GM12878 (cell line): Measurements from ENCODE around the gene ITCH. TPM values are rescaled to one million over a fixed set of nuclear protein-coding genes. Genes with fewer than 3 reads are reported as not detected.

Experiments
- ATAC-seq: fragments of 200-7000 bp; cut with Tn5 transposase; 3 replicates; pipeline ENCODE4 v1.9.1; 2020; ENCODE audit warnings: mild to moderate bottlenecking, moderate library complexity
- BruUV-seq: library from RNA; stranded (reverse); fragments of 400-500 nt; replicated peaks from 2 replicates; lab custom pipeline; 2021; lab: Mats Ljungman, UMichigan
- CTCF ChIA-PET: fragments of 300-600 bp; sonication (Branson Sonifier 250); formaldehyde crosslinking; extraction: SDS; loops from one replicate; lab custom pipeline; 2021; ENCODE audit warnings: inconsistent platforms; lab: Yijun Ruan, JAX
- POLR2A ChIA-PET: fragments of 350-600 bp; formaldehyde crosslinking; extraction: SDS; loops from one replicate; lab custom pipeline; 2021; ENCODE audit warnings: inconsistent platforms; lab: Charles Lee
- RAD21 ChIA-PET: fragments of 300-600 bp; sonication (Branson Sonifier 250); formaldehyde crosslinking; loops from one replicate; lab custom pipeline; 2023; ENCODE audit warnings: antibody characterized with exemption; ENCODE audit not compliant: unreplicated experiment; lab: Charles Lee
- SMC1A ChIA-PET: fragments of 300-600 bp; sonication (Branson Sonifier 250); formaldehyde crosslinking; loops from one replicate; lab custom pipeline; 2023; ENCODE audit not compliant: unreplicated experiment, uncharacterized antibody; lab: Charles Lee
- DNase-seq: peaks from one replicate; pipeline ENCODE4 v3.0.0-alpha.2; 2011; ENCODE audit warnings: low read depth, low spot score
- FAIRE-seq: peaks from 3 replicates; lab custom pipeline; 2011; peaks lifted over from hg19 to GRCh38; lab: Jason Lieb, UNC
- H2AFZ ChIP-seq: 2 replicates; pipeline ENCODE4 v1.6.0; 2011; ENCODE audit warnings: low read depth, low read length, control low read depth; ENCODE audit not compliant: control insufficient read depth
- H3K27ac ChIP-seq: 2 replicates; pipeline ENCODE4 v1.5.1; 2011; ENCODE audit warnings: control low read depth; ENCODE audit not compliant: control insufficient read depth, insufficient read depth
- H3K27me3 ChIP-seq, 2 experiments: replicated peaks in 1 of 2; 2 replicates each; pipeline versions ENCODE4 v1.6.0 to v1.6.1; 2011; ENCODE audit warnings: low read length in 1 of 2; ENCODE audit not compliant: control insufficient read depth in 2 of 2, insufficient read depth in 2 of 2
- H3K36me3 ChIP-seq, 2 experiments: 2 replicates each; pipeline ENCODE4 v1.5.1; 2011; ENCODE audit warnings: low read length in 1 of 2; ENCODE audit not compliant: control insufficient read depth in 2 of 2, insufficient read depth in 2 of 2
- H3K4me1 ChIP-seq: 2 replicates; pipeline ENCODE4 v1.6.1; 2011; ENCODE audit warnings: mild to moderate bottlenecking, low read length, moderate library complexity, mixed read lengths; ENCODE audit not compliant: control insufficient read depth, insufficient read depth
- H3K4me2 ChIP-seq: 2 replicates; pipeline ENCODE4 v1.6.0; 2011; ENCODE audit warnings: control low read depth; ENCODE audit not compliant: control insufficient read depth, insufficient read depth
- H3K4me3 ChIP-seq: fragments of 200-600 bp; sonication (generic); 2 replicates; pipeline ENCODE4 v1.5.1; 2016
- H3K79me2 ChIP-seq: 2 replicates; pipeline ENCODE4 v1.6.0; 2011; ENCODE audit warnings: low read length; ENCODE audit not compliant: control insufficient read depth, insufficient read depth
- H3K9ac ChIP-seq: 2 replicates; pipeline ENCODE4 v1.8.0; 2011; ENCODE audit warnings: low read length, control low read depth, mixed read lengths; ENCODE audit not compliant: control insufficient read depth, insufficient read depth
- H3K9me3 ChIP-seq: replicated peaks from 3 replicates; pipeline ENCODE4 v1.5.1; 2011; ENCODE audit warnings: mild to moderate bottlenecking, low read length; ENCODE audit not compliant: control insufficient read depth, insufficient read depth
- H4K20me1 ChIP-seq: 2 replicates; pipeline ENCODE4 v1.6.0; 2011; ENCODE audit not compliant: control insufficient read depth, insufficient read depth
- WGBS: methylation state at CpG from one replicate; pipeline ENCODE4 v1.1.6; 2016; ENCODE audit warnings: low lambda C conversion rate; ENCODE audit not compliant: insufficient replicate concordance, insufficient coverage; ENCODE audit errors: missing lambda C conversion rate; 5-methylcytosine and 5-hydroxymethylcytosine counted together
- in situ Hi-C: fragments of 300-500 bp; cut with MboI; formaldehyde crosslinking; loops from 9 replicates; pipeline ENCODE4 v1.14.3; 2018; ENCODE audit warnings: mixed read lengths
- intact Hi-C: fragments of 100-400 bp; cut with micrococcal nuclease; formaldehyde crosslinking; loops from one replicate; pipeline ENCODE4 v1.14.2; 2022; ENCODE audit not compliant: unreplicated experiment
- polyA plus RNA-seq, 11 experiments: library from polyadenylated mRNA; depleted of rRNA in 4 of 11; unstranded in 6 of 11; stranded (reverse) in 5 of 11; fragments of >200 nt; fragmentation: Nextera tagmentation in 4 of 11; fragmentation: Illumina TruSeq in 1 of 11; extraction: Ambion mirVana in 4 of 11; extraction: Trizol in 1 of 11; gene quantifications; 1 replicate in 1 of 11; 2 replicates in 10 of 11; pipeline versions ENCODE4 v1.2.1 to v1.2.3, GENCODE V29; 2011 to 2016; ENCODE audit warnings: inconsistent platforms in 2 of 11, missing spikeins in 2 of 11, low read depth in 1 of 11
- total RNA-seq, 4 experiments: library from RNA; depleted of rRNA in 3 of 4; stranded (reverse); fragments of >200 nt in 3 of 4; fragmentation: Illumina TruSeq in 1 of 4; extraction: Trizol in 1 of 4; gene quantifications; 2 replicates each; pipeline versions ENCODE4 v1.2.1 to v1.2.3, GENCODE V29; 2013 to 2021
- TF ChIP-seq, protein P1 (sequence below), 3 experiments: IDR thresholded peaks in 2 of 3; conservative IDR thresholded peaks in 1 of 3; 2 replicates each; pipeline ENCODE4 v1.5.1; 2011; ENCODE audit warnings: low read depth in 3 of 3, low read length in 3 of 3, mild to moderate bottlenecking in 3 of 3, control low read depth in 2 of 3, moderate library complexity in 2 of 3, inconsistent platforms in 1 of 3, mixed read lengths in 1 of 3; ENCODE audit not compliant: control insufficient read depth in 2 of 3, insufficient read depth in 1 of 3; ENCODE audit errors: extremely low read depth in 1 of 3
- TF ChIP-seq, protein P2 (sequence below): fragments of 450-650 bp; IDR thresholded peaks from 2 replicates; pipeline ENCODE4 v1.6.1; 2016; ENCODE audit warnings: mild to moderate bottlenecking

The ITCH gene
- total and polyA plus RNA-seq, 10 of the 15 experiments (the other 5 are each of a cell fraction or from before 2014, with no cell fraction given): 7.5 to 46.1 (median 21.5) TPM

DNA sequence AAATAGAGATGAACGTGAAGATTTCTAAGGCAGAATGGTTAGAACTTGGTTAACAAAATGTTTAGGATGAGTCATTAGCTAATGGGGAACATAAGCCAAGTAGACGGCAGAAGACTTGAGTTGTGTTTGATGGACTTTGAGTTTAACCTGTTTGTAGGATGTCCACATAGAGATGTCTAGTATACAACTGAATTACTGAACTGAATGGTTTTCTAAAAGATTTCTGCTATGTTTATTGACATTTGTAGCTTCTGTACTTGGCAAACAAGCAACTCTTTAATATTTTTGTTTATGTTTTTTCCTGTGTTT lies 98.7 kb downstream of the ITCH start:
- CTCF ChIA-PET: interaction anchor here (0.6 to 1.5 kb wide), 3 partner anchors 42 to 1242 kb away, joined by 3 read pairs; no protein-coding TSS in a partner anchor
- intact Hi-C loops (no loop called here), in situ Hi-C loops (no loop called here)
- H3K79me2 ChIP-seq: no peaks in the 10 kb centered on the region
- H2AFZ ChIP-seq: no peak overlapping the region
- DNase-seq (no peak), ATAC-seq (no peak), FAIRE-seq (no peak)
- H3K9me3 ChIP-seq: no peaks in the 10 kb centered on the region
- TF ChIP-seq, protein P1, sequence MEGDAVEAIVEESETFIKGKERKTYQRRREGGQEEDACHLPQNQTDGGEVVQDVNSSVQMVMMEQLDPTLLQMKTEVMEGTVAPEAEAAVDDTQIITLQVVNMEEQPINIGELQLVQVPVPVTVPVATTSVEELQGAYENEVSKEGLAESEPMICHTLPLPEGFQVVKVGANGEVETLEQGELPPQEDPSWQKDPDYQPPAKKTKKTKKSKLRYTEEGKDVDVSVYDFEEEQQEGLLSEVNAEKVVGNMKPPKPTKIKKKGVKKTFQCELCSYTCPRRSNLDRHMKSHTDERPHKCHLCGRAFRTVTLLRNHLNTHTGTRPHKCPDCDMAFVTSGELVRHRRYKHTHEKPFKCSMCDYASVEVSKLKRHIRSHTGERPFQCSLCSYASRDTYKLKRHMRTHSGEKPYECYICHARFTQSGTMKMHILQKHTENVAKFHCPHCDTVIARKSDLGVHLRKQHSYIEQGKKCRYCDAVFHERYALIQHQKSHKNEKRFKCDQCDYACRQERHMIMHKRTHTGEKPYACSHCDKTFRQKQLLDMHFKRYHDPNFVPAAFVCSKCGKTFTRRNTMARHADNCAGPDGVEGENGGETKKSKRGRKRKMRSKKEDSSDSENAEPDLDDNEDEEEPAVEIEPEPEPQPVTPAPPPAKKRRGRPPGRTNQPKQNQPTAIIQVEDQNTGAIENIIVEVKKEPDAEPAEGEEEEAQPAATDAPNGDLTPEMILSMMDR (IDR thresholded peaks at IDR 0.05 in 2 of 3, conservative IDR thresholded peaks at IDR 0.05 in 1 of 3; ENCODE audit: control insufficient read depth in 2 of 3, extremely low read depth in 1 of 3, insufficient read depth in 1 of 3, low read depth in 3 of 3, low read length in 3 of 3): no peak
- TF ChIP-seq, protein P2, sequence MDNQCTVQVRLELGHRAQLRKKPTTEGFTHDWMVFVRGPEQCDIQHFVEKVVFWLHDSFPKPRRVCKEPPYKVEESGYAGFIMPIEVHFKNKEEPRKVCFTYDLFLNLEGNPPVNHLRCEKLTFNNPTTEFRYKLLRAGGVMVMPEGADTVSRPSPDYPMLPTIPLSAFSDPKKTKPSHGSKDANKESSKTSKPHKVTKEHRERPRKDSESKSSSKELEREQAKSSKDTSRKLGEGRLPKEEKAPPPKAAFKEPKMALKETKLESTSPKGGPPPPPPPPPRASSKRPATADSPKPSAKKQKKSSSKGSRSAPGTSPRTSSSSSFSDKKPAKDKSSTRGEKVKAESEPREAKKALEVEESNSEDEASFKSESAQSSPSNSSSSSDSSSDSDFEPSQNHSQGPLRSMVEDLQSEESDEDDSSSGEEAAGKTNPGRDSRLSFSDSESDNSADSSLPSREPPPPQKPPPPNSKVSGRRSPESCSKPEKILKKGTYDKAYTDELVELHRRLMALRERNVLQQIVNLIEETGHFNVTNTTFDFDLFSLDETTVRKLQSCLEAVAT: no peak
- SMC1A ChIA-PET: interaction anchor here (0.9 to 1.7 kb wide), 3 partner anchors 11 to 246 kb away, joined by 3 to 5 read pairs (median 3); no protein-coding TSS in a partner anchor
- no peaks in the 10 kb centered on the region for H3K4me1 ChIP-seq
- 97% methylated on average over 2 of the region's 2 CpGs for WGBS
- no peak overlapping the region for H3K4me3 ChIP-seq
- no peak overlapping the region for H3K4me2 ChIP-seq
- no peak overlapping the region for H3K9ac ChIP-seq
- POLR2A ChIA-PET: interaction anchor here (0.5 kb wide), 1 partner anchor 108 kb away, joined by 5 read pairs; no protein-coding TSS in a partner anchor
- H3K27me3 ChIP-seq: no peaks in the 10 kb centered on the region
- peaks cover 2 to 10% of the 10 kb centered on the region in 2 experiments; a peak in 3 of 4 replicates for H3K36me3 ChIP-seq
- no TSS peak for BruUV-seq
- RAD21 ChIA-PET: interaction anchor here (0.5 to 1.2 kb wide), 3 partner anchors 12 to 153 kb away, joined by 3 to 4 read pairs (median 4); no protein-coding TSS in a partner anchor
- no peaks in the 10 kb centered on the region for H4K20me1 ChIP-seq
- no peak overlapping the region for H3K27ac ChIP-seq
